T47D (cell line): ENCODE results near the gene AKAP10.

Experiments
- DNase-seq, 2 experiments: peaks; one replicate each; pipeline versions ENCODE4 v3.0.0 to v3.0.0-alpha.2; 2011 to 2012; ENCODE audit warnings: low read depth in 1 of 2, low spot score in 1 of 2
- JUND ChIP-seq: IDR thresholded peaks from 2 replicates; pipeline ENCODE4 v1.6.1; 2012; ENCODE audit warnings: low read depth
- in situ Hi-C: cut with HindIII; loops from 2 replicates; pipeline ENCODE4 v1.10.0; 2016; ENCODE audit warnings: low sequenced_read_pairs, low pct_unique_long_range_greater_than_20kb

The AKAP10 gene

GRCh38 chr17:19937522-19937921 lies 40.1 kb downstream of the AKAP10 start:
- peak; percentile 92 for TF ChIP-seq JUND
- in situ Hi-C loops, result no loop called here

GRCh38 chr17:19935169-19935568 lies 42.5 kb downstream of the AKAP10 start:
- TF ChIP-seq JUND, result no peak
- no peak for DNase-seq
- in situ Hi-C loops, result no loop called here

More at GRCh38 chr17:19937522-19937921, 40.1 kb downstream of the AKAP10 start:
- DNase-seq, result peak in 1 of 2 experiments; percentile 90

GRCh38 chr17:19933628-19934027 lies 44.0 kb downstream of the AKAP10 start:
- no peak for DNase-seq
- no peak for TF ChIP-seq JUND
- in situ Hi-C loops, result no loop called here

- no peak for TF ChIP-seq JUND
- no peak for DNase-seq
- in situ Hi-C loops, result no loop called here
These were observed 44.4 kb downstream of the AKAP10 start for GRCh38 chr17:19933221-19933620.

GRCh38 chr17:19928299-19928698 lies 49.3 kb downstream of the AKAP10 start:
- TF ChIP-seq JUND, result no peak
- no peak for DNase-seq
- in situ Hi-C loops, result no loop called here

GRCh38 chr17:19915245-19915978 lies 62.2 kb downstream of the AKAP10 start:
- no peak for DNase-seq
- in situ Hi-C loops, result no loop called here
- TF ChIP-seq JUND, result no peak

GRCh38 chr17:19911033-19911432 lies 66.6 kb downstream of the AKAP10 start:
- no peak for TF ChIP-seq JUND
- in situ Hi-C loops, result no loop called here
- no peak for DNase-seq

GRCh38 chr17:19909139-19909538 lies 68.5 kb downstream of the AKAP10 start:
- in situ Hi-C loops, result no loop called here
- TF ChIP-seq JUND, result no peak
- DNase-seq, result no peak

- no peak for DNase-seq
- in situ Hi-C loops, result no loop called here
- no peak for TF ChIP-seq JUND
These were observed 72.1 kb downstream of the AKAP10 start for GRCh38 chr17:19905502-19905901.

GRCh38 chr17:19904924-19905323 lies 72.7 kb downstream of the AKAP10 start:
- TF ChIP-seq JUND, result no peak
- in situ Hi-C loops, result no loop called here
- no peak for DNase-seq

GRCh38 chr17:19904412-19904811 lies 73.2 kb downstream of the AKAP10 start:
- no peak for TF ChIP-seq JUND
- in situ Hi-C loops, result no loop called here
- no peak for DNase-seq

GRCh38 chr17:19900809-19901208 lies 76.8 kb downstream of the AKAP10 start:
- DNase-seq, result peak in 1 of 2 experiments; percentile 47
- in situ Hi-C loops, result no loop called here
- TF ChIP-seq JUND, result no peak

GRCh38 chr17:19897903-19898302 lies 79.7 kb downstream of the AKAP10 start:
- in situ Hi-C loops, result no loop called here
- no peak for TF ChIP-seq JUND
- DNase-seq, result peak in 1 of 2 experiments; percentile 40
